ENCODE results near the gene RET.

The RET gene

GRCh38 chr10:43111101-43111500 lies 34.2 kb downstream of the RET start:
- TF ChIP-seq CTCF (IDR thresholded peaks at IDR 0.05; ENCODE audit: low read depth, low read length), result no peak
- TF ChIP-seq EZH2phosphoT487 (IDR thresholded peaks at IDR 0.05; ENCODE audit: low read depth), result no peak
- H3K9ac ChIP-seq (ENCODE audit: low read length), result no peak overlapping the region
- H3K27me3 ChIP-seq (ENCODE audit: low read depth, low read length), result no peaks in the 10 kb centered on the region
- no peaks in the 10 kb centered on the region for H3K79me2 ChIP-seq (ENCODE audit: low read length)
- H3K9me3 ChIP-seq (ENCODE audit: insufficient read depth, low read length), result no peaks in the 10 kb centered on the region
- H4K20me1 ChIP-seq (ENCODE audit: insufficient read depth, low read length), result no peaks in the 10 kb centered on the region
- H2AFZ ChIP-seq (ENCODE audit: low read depth, low read length), result no peak overlapping the region
- no peak overlapping the region for H3K4me3 ChIP-seq (ENCODE audit: low read length)
- no peak overlapping the region for H3K27ac ChIP-seq (ENCODE audit: low read length)
- no peak overlapping the region for H3K4me2 ChIP-seq (ENCODE audit: low read length)
- peaks cover 11% of the 10 kb centered on the region for H3K4me1 ChIP-seq (ENCODE audit: low read length)
- no peaks in the 10 kb centered on the region for H3K36me3 ChIP-seq (replicated peaks; ENCODE audit: low read depth, low read length)

GRCh38 chr10:43111921-43112607 lies 35.2 kb downstream of the RET start:
- TF ChIP-seq CTCF (IDR thresholded peaks at IDR 0.05; ENCODE audit: low read depth, low read length) (no peak), EZH2phosphoT487 (IDR thresholded peaks at IDR 0.05; ENCODE audit: low read depth) (no peak)
- Histone ChIP-seq H3K27me3 (ENCODE audit: low read depth, low read length) (no peaks in the 10 kb centered on the region), H3K4me1 (ENCODE audit: low read length) (peaks cover 11% of the 10 kb centered on the region), H3K27ac (ENCODE audit: low read length) (no peak overlapping the region), H4K20me1 (ENCODE audit: insufficient read depth, low read length) (no peaks in the 10 kb centered on the region), H3K4me2 (ENCODE audit: low read length) (no peak overlapping the region), H3K79me2 (ENCODE audit: low read length) (no peaks in the 10 kb centered on the region), H3K9ac (ENCODE audit: low read length) (no peak overlapping the region), H3K4me3 (ENCODE audit: low read length) (no peak overlapping the region), H2AFZ (ENCODE audit: low read depth, low read length) (no peak overlapping the region), H3K9me3 (ENCODE audit: insufficient read depth, low read length) (no peaks in the 10 kb centered on the region), H3K36me3 (replicated peaks; ENCODE audit: low read depth, low read length) (no peaks in the 10 kb centered on the region)

- Histone ChIP-seq H3K27ac (ENCODE audit: low read length) (no peak overlapping the region), H3K27me3 (ENCODE audit: low read depth, low read length) (no peaks in the 10 kb centered on the region), H3K9ac (ENCODE audit: low read length) (no peak overlapping the region), H3K4me3 (ENCODE audit: low read length) (no peak overlapping the region), H2AFZ (ENCODE audit: low read depth, low read length) (no peak overlapping the region), H4K20me1 (ENCODE audit: insufficient read depth, low read length) (no peaks in the 10 kb centered on the region), H3K9me3 (ENCODE audit: insufficient read depth, low read length) (no peaks in the 10 kb centered on the region), H3K4me2 (ENCODE audit: low read length) (no peak overlapping the region), H3K36me3 (replicated peaks; ENCODE audit: low read depth, low read length) (no peaks in the 10 kb centered on the region), H3K4me1 (ENCODE audit: low read length) (peaks cover 11% of the 10 kb centered on the region), H3K79me2 (ENCODE audit: low read length) (no peaks in the 10 kb centered on the region)
- TF ChIP-seq EZH2phosphoT487 (IDR thresholded peaks at IDR 0.05; ENCODE audit: low read depth), result no peak
- no peak for TF ChIP-seq CTCF (IDR thresholded peaks at IDR 0.05; ENCODE audit: low read depth, low read length)
Measured at GRCh38 chr10:43112608-43112961, 35.7 kb downstream of the RET start.

- H2AFZ ChIP-seq (ENCODE audit: low read depth, low read length), result no peak overlapping the region
- no peaks in the 10 kb centered on the region for H3K79me2 ChIP-seq (ENCODE audit: low read length)
- no peak overlapping the region for H3K4me3 ChIP-seq (ENCODE audit: low read length)
- no peaks in the 10 kb centered on the region for H3K36me3 ChIP-seq (replicated peaks; ENCODE audit: low read depth, low read length)
- H3K4me1 ChIP-seq (ENCODE audit: low read length), result peaks cover 11% of the 10 kb centered on the region
- H4K20me1 ChIP-seq (ENCODE audit: insufficient read depth, low read length), result no peaks in the 10 kb centered on the region
- H3K9me3 ChIP-seq (ENCODE audit: insufficient read depth, low read length), result no peaks in the 10 kb centered on the region
- TF ChIP-seq EZH2phosphoT487 (IDR thresholded peaks at IDR 0.05; ENCODE audit: low read depth), result no peak
- no peak for TF ChIP-seq CTCF (IDR thresholded peaks at IDR 0.05; ENCODE audit: low read depth, low read length)
- H3K9ac ChIP-seq (ENCODE audit: low read length), result no peak overlapping the region
- H3K27me3 ChIP-seq (ENCODE audit: low read depth, low read length), result no peaks in the 10 kb centered on the region
- H3K4me2 ChIP-seq (ENCODE audit: low read length), result no peak overlapping the region
- no peak overlapping the region for H3K27ac ChIP-seq (ENCODE audit: low read length)
Measured at GRCh38 chr10:43113201-43114087, 36.6 kb downstream of the RET start.

All from OCI-LY3 (cell line).